ENCODE data around the gene PLA2G4E. TPM values are rescaled to one million over a fixed set of nuclear protein-coding genes. Genes with fewer than 3 reads are reported as not detected.

Gene PLA2G4E
- total and polyA plus RNA-seq, 2 of the 13 experiments (the other 11 are each of a cell fraction or from before 2014, with no cell fraction given): not detected

GRCh38 chr15:42053914-42054313 lies 33.1 kb upstream of the PLA2G4E start:
- ChIA-PET CTCF (ENCODE audit: low intra/inter-chr PET ratio, low total read pairs) (no interaction called here), POLR2A (no interaction called here)
- H3K27me3 ChIP-seq (ENCODE audit: control insufficient read depth in 1 of 2, insufficient read depth in 2 of 2, low read length in 2 of 2): peaks cover 0 to 18% of the 10 kb centered on the region in 2 experiments; a peak in 2 of 5 replicates
- no peak overlapping the region for H2AFZ ChIP-seq (ENCODE audit: low read length)
- WGBS (ENCODE audit: low lambda C conversion rate): 33% methylated on average over 2 of the region's 2 CpGs
- no peaks in the 10 kb centered on the region for H3K9me3 ChIP-seq (ENCODE audit: low read length)
- BruUV-seq (replicated peaks): no TSS peak
- ATAC-seq (no peak), DNase-seq (ENCODE audit: low spot score) (no peak), FAIRE-seq (no peak)
- no peak overlapping the region for H3K27ac ChIP-seq (ENCODE audit: extremely low read length, insufficient read depth, low read length)
- H4K20me1 ChIP-seq (ENCODE audit: insufficient read depth, low read length): no peaks in the 10 kb centered on the region
- intact Hi-C loops (cut with micrococcal nuclease; ENCODE audit: unreplicated experiment): no loop called here
- H3K79me2 ChIP-seq (ENCODE audit: insufficient read depth, low read length): no peaks in the 10 kb centered on the region
- in situ Hi-C loops (cut with HindIII; ENCODE audit: extremely low pct_ligation_motif_present, low pct_unique_long_range_greater_than_20kb): no loop called here
- H3K36me3 ChIP-seq (replicated peaks in 1 of 2; ENCODE audit: control insufficient read depth in 1 of 2, insufficient read depth in 2 of 2, low read length in 2 of 2): no peaks in the 10 kb centered on the region
- H3K4me1 ChIP-seq (ENCODE audit: insufficient read depth, low read length): peaks cover 18% of the 10 kb centered on the region
- TF ChIP-seq SMAD3 (CRISPR knock-in tag; IDR thresholded peaks at IDR 0.05): no peak
- TF ChIP-seq FOXO1 (CRISPR knock-in tag; IDR thresholded peaks at IDR 0.05): no peak
- no peak for TF ChIP-seq HOXA9 (CRISPR knock-in tag; IDR thresholded peaks at IDR 0.05; ENCODE audit: borderline replicate concordance)
- no peak for TF ChIP-seq RORA (CRISPR knock-in tag; IDR thresholded peaks at IDR 0.05)
- no peak for TF ChIP-seq KMT2B (CRISPR knock-in tag; IDR thresholded peaks at IDR 0.05)
- TF ChIP-seq NFAT5 (CRISPR knock-in tag; IDR thresholded peaks at IDR 0.05): no peak
- no peak overlapping the region for H3K4me2 ChIP-seq (ENCODE audit: low read depth, low read length)
- no peak overlapping the region for H3K4me3 ChIP-seq (replicated peaks in 1 of 3; ENCODE audit: insufficient read depth in 1 of 3, low read depth in 2 of 3, low read length in 3 of 3)
- H3K9ac ChIP-seq (ENCODE audit: insufficient read depth, low read depth, low read length): no peak overlapping the region

Data from HepG2 (cell line).